ENCODE results near the gene CD200R1. TPM values are rescaled to one million over a fixed set of nuclear protein-coding genes. Genes with fewer than 3 reads are reported as not detected.

Gene CD200R1
- polyA plus RNA-seq, 1 donor from 2014 or later, result 0.72 TPM

DNA sequence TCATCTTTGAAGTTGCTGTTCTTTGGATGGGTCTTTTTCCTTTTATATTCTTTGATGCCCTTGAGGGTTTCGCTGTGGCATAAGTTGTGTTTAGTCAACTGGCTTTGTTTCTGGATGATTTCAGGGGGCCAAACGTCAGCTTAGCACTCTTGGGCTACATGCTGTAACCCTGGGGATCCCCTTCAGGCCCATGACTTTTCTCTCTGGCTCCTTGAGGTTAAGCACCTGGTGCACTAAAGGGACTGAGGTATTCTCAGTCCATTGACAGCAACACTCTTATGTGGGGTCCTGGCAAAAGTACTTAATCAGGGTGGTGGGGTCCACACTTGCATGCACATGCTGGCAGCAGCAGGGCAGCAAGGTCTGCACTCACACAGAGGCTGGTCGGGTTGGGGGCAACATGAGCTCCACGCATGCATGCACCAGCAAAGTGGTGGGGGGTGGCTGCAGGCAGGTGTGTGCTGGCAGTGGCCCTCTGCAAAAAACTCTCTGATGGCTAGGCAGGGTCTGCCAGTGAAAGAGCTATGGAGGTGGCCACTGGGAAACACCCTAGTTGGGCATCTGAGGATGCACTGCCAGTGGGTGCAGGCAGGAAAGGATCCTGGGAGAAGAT, 90.1 kb downstream of the CD200R1 start:
- no peaks in the 10 kb centered on the region for H4K20me1 ChIP-seq (ENCODE audit: insufficient read depth)
- H3K4me2 ChIP-seq (ENCODE audit: low read length), result no peak overlapping the region
- H3K36me3 ChIP-seq (ENCODE audit: insufficient read depth, low read length), result no peaks in the 10 kb centered on the region
- no peak overlapping the region for H3K4me3 ChIP-seq (ENCODE audit: low read length)
- H3K9me3 ChIP-seq (ENCODE audit: low read length), result no peaks in the 10 kb centered on the region
- H3K27ac ChIP-seq (ENCODE audit: low read length), result no peak overlapping the region
- no peak overlapping the region for H3K9ac ChIP-seq (ENCODE audit: low read length)
- H3K9me2 ChIP-seq (ENCODE audit: insufficient read depth, low read length), result no peaks in the 10 kb centered on the region
- no peak overlapping the region for H2AFZ ChIP-seq (ENCODE audit: low read depth, low read length)
- H3K79me2 ChIP-seq (replicated peaks; ENCODE audit: insufficient read depth, low read length), result no peaks in the 10 kb centered on the region
- TF ChIP-seq REST (IDR thresholded peaks at IDR 0.05; ENCODE audit: borderline replicate concordance), result no peak
- TF ChIP-seq RAD21 (conservative IDR thresholded peaks at IDR 0.05), result no peak
- TF ChIP-seq POLR2AphosphoS5 (IDR thresholded peaks at IDR 0.05), result no peak
- no peak for TF ChIP-seq EP300 (conservative IDR thresholded peaks at IDR 0.05; ENCODE audit: poor library complexity, severe bottlenecking)
- no peak for TF ChIP-seq SMC3 (conservative IDR thresholded peaks at IDR 0.05; ENCODE audit: poor library complexity)
- no peak for TF ChIP-seq MXI1 (conservative IDR thresholded peaks at IDR 0.05; ENCODE audit: poor library complexity, severe bottlenecking)
- no peak for TF ChIP-seq EZH2 (IDR thresholded peaks at IDR 0.05; ENCODE audit: borderline replicate concordance, insufficient read depth, low read length, poor library complexity, severe bottlenecking)
- no peak for TF ChIP-seq TAF1 (IDR thresholded peaks at IDR 0.05; ENCODE audit: low read depth)
- TF ChIP-seq CTCF (IDR thresholded peaks at IDR 0.05; ENCODE audit: poor library complexity, severe bottlenecking), result no peak
- no peaks in the 10 kb centered on the region for H3F3A ChIP-seq (ENCODE audit: insufficient read depth, low read length, poor library complexity, severe bottlenecking)
- no peaks in the 10 kb centered on the region for H3K27me3 ChIP-seq (ENCODE audit: insufficient read depth, low read depth, low read length)

GRCh38 chr3:112881891-112882290, 93.0 kb downstream of the CD200R1 start:
- no peak overlapping the region for H3K4me3 ChIP-seq (ENCODE audit: low read length)
- H3K36me3 ChIP-seq (ENCODE audit: insufficient read depth, low read length), result no peaks in the 10 kb centered on the region
- no peaks in the 10 kb centered on the region for H3K9me2 ChIP-seq (ENCODE audit: insufficient read depth, low read length)
- TF ChIP-seq POLR2AphosphoS5 (IDR thresholded peaks at IDR 0.05), result no peak
- TF ChIP-seq EZH2 (IDR thresholded peaks at IDR 0.05; ENCODE audit: borderline replicate concordance, insufficient read depth, low read length, poor library complexity, severe bottlenecking), result no peak
- no peak for TF ChIP-seq RAD21 (conservative IDR thresholded peaks at IDR 0.05)
- no peak for TF ChIP-seq TAF1 (IDR thresholded peaks at IDR 0.05; ENCODE audit: low read depth)
- TF ChIP-seq MXI1 (conservative IDR thresholded peaks at IDR 0.05; ENCODE audit: poor library complexity, severe bottlenecking), result no peak
- no peak for TF ChIP-seq SMC3 (conservative IDR thresholded peaks at IDR 0.05; ENCODE audit: poor library complexity)
- TF ChIP-seq REST (IDR thresholded peaks at IDR 0.05; ENCODE audit: borderline replicate concordance), result no peak
- TF ChIP-seq CTCF (IDR thresholded peaks at IDR 0.05; ENCODE audit: poor library complexity, severe bottlenecking), result no peak
- no peak for TF ChIP-seq EP300 (conservative IDR thresholded peaks at IDR 0.05; ENCODE audit: poor library complexity, severe bottlenecking)
- no peaks in the 10 kb centered on the region for H3K9me3 ChIP-seq (ENCODE audit: low read length)
- no peaks in the 10 kb centered on the region for H4K20me1 ChIP-seq (ENCODE audit: insufficient read depth)
- no peak overlapping the region for H3K4me2 ChIP-seq (ENCODE audit: low read length)
- no peak overlapping the region for H3K9ac ChIP-seq (ENCODE audit: low read length)
- no peak overlapping the region for H3K27ac ChIP-seq (ENCODE audit: low read length)
- H3K27me3 ChIP-seq (ENCODE audit: insufficient read depth, low read depth, low read length), result no peaks in the 10 kb centered on the region
- no peaks in the 10 kb centered on the region for H3K79me2 ChIP-seq (replicated peaks; ENCODE audit: insufficient read depth, low read length)
- no peak overlapping the region for H2AFZ ChIP-seq (ENCODE audit: low read depth, low read length)
- no peaks in the 10 kb centered on the region for H3F3A ChIP-seq (ENCODE audit: insufficient read depth, low read length, poor library complexity, severe bottlenecking)
